Measurements from ENCODE around the gene GPR149. TPM values are rescaled to one million over a fixed set of nuclear protein-coding genes. Genes with fewer than 3 reads are reported as not detected.
"Not testable (repeated sequence)": the region's sequence is repeated elsewhere in the genome, so short reads cannot be mapped to it uniquely, and the experiment has no call there.

GPR149 gene, protein sequence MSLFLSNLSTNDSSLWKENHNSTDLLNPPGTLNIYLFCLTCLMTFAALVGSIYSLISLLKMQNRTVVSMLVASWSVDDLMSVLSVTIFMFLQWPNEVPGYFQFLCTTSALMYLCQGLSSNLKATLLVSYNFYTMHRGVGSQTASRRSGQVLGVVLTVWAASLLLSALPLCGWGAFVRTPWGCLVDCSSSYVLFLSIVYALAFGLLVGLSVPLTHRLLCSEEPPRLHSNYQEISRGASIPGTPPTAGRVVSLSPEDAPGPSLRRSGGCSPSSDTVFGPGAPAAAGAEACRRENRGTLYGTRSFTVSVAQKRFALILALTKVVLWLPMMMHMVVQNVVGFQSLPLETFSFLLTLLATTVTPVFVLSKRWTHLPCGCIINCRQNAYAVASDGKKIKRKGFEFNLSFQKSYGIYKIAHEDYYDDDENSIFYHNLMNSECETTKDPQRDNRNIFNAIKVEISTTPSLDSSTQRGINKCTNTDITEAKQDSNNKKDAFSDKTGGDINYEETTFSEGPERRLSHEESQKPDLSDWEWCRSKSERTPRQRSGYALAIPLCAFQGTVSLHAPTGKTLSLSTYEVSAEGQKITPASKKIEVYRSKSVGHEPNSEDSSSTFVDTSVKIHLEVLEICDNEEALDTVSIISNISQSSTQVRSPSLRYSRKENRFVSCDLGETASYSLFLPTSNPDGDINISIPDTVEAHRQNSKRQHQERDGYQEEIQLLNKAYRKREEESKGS
- total RNA-seq = not detected in 2 replicates
- not detected for polyA plus RNA-seq (2012)

DNA sequence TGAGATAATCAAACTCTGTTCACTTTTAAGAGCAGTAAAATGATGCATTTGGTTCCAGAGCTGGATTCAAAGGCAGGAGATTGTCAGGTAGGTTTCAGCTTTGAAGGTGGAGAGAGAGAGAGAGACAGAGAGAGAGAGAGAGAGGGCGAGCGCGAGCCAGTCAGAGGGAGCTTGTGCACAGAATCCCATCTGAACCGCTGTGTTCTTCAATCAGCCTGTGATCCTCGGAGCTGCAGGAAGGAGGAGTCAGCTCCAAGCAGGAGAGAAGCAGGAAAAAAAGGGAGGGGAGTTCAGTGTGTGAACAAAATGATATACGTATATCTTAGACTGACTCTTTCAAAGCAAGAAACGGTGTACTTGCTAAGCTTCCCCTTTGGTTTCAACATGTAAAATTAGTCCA, at the start of gene GPR149:
GPR149 (minus strand) TSS at position 177 of the 400 bp plus-strand sequence. CDS start 575 bp downstream, outside the sequence.
- no peak for DNase-seq (ENCODE audit: low read depth)

- no peak for DNase-seq (ENCODE audit: low read depth)
These were observed 43.8 kb upstream of the GPR149 start for GRCh38 chr3:154473769-154474168.

- DNase-seq (ENCODE audit: low read depth) = no peak
These were observed 39.6 kb upstream of the GPR149 start for GRCh38 chr3:154469585-154469984.

- DNase-seq (ENCODE audit: low read depth) = no peak
These were observed 34.6 kb upstream of the GPR149 start for GRCh38 chr3:154464440-154465190.

- no peak for DNase-seq (ENCODE audit: low read depth)
These were observed 28.6 kb upstream of the GPR149 start for GRCh38 chr3:154458560-154458959.

DNA sequence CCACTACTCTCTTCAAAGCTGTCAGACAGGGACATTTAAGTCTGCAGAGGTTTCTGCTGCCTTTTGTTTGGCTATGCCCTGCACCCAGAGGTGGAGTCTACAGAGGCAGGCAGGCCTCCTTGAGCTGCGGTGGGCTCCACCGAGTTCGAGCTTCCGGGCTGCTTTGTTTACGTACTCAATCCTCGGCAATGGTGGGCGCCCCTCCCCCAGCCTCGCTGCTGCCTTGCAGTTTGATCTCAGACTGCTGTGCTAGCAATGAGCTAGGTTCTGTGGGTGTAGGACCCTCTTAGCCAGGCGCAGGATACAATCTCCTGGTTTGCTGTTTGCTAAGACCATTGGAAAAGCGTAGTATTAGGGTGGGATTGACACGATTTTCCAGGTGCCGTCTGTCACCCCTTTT, 9.1 kb upstream of the GPR149 start:
- DNase-seq (ENCODE audit: low read depth) = not testable (repeated sequence)

- DNase-seq (ENCODE audit: low read depth) = no peak
These were observed 1.1 kb upstream of the GPR149 start for GRCh38 chr3:154431043-154431442.

DNA sequence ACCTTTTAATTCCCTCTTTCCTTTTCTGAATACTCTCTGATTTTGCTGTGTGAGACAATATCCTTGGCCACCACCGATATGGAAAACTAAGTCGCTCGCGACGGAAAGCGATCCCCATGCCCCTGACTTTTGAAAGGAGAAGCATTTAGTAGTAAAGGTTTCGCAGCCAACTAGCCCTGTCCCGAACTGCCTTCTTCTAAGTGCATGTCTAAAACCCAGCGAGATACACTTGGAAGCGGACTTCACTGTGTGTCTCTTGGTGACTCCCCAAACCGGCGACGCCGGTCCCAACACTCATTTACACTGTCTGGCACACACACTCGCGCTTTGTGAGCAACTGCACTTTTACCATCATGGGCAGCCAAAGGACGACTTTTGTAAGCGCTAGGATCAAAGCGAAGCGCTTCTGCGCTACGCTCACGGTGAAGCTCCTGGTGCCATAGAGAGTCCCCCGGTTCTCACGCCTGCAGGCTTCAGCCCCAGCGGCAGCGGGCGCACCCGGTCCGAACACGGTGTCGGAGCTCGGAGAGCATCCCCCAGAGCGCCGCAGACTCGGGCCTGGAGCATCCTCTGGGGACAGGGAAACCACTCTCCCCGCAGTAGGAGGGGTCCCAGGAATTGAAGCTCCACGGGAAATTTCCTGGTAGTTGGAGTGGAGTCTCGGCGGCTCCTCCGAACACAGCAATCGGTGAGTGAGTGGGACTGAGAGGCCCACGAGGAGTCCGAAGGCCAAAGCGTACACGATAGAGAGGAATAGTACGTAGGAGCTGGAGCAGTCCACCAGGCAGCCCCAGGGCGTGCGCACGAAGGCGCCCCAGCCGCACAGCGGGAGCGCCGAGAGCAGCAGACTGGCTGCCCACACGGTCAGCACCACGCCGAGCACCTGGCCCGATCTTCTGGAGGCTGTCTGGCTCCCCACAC, 1.4 kb downstream of the GPR149 start:
- DNase-seq (ENCODE audit: low read depth) = no peak

DNA sequence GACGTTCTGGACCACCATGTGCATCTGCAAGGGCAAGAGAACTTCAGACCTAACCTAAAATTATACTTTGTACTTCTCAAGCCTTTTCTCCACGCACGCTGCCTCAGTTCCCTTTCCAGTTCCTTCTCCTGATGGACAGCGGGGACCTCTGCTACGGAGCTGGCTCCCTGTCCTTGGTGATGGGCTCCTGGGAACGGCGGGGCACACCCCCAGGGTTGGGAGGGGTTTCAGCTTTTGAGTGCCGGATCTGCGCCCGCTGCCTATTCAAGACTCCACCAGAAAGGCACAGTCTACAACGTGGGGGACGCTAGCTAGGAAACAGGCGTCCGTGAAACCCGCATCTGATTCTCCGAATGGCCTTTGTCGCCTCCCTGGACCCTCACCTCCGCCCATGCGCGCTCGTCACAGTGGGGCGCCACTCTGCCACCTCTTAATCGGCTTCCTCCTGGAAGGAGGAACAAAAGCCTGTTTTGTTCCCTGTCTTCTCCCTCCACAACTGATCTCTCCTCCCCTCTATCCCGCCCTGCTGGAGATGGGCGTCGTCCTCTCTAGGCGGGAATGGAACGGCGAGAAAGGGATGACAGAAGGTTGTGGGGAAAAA, 2.2 kb downstream of the GPR149 start:
- DNase-seq (ENCODE audit: low read depth) = no peak

GRCh38 chr3:154422694-154423093, 7.3 kb downstream of the GPR149 start:
- DNase-seq (ENCODE audit: low read depth) = no peak

- peak; percentile 45 for DNase-seq (ENCODE audit: low read depth)
These were observed 8.9 kb downstream of the GPR149 start for GRCh38 chr3:154421083-154421482.

GRCh38 chr3:154398084-154398967, 31.7 kb downstream of the GPR149 start:
- DNase-seq (ENCODE audit: low read depth) = no peak

DNA sequence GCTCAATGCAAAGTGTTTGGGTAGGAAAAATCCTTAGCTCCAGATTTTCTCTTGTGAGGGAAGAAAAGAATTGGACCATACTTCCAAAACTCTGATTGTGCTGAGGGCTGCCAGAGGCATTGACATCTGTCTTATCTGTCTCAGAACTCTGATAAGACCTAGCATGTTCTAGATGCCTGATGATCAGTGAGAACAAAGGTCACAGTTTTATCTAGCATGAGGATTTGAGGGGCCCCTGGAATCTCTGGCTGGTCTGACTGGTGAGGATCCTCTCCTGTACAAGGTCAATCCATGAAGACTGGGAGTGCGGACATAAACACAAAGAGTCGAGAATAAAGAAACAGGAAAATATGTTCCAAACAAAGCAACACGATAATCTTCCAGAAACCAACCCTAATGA, 40.1 kb downstream of the GPR149 start:
- no peak for DNase-seq (ENCODE audit: low read depth)

GRCh38 chr3:154384479-154384878, 45.5 kb downstream of the GPR149 start:
- DNase-seq (ENCODE audit: low read depth) = no peak

DNA sequence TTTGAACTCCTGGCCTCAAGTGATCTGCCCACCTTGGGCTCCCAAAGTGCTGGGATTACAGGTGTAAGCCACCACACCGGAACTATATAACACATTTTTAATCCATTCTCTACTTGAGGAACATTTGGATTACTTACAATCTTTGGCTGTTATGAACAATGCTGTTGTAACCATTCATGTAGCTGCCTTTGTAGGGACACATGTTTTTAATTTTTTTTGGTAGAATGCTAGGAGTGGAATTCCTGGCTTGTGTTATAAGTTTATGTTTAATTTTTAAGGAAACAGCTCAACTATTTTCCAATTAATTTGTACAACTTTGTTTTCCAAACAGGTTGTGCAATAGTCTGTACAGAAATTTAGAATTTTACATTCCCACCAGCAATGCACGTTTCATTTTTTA, 51.7 kb downstream of the GPR149 start:
- DNase-seq (ENCODE audit: low read depth) = no peak

- DNase-seq (ENCODE audit: low read depth) = no peak
These were observed 62.8 kb downstream of the GPR149 start for GRCh38 chr3:154367221-154367620.

- DNase-seq (ENCODE audit: low read depth) = no peak
These were observed 65.1 kb downstream of the GPR149 start for GRCh38 chr3:154364849-154365248.

DNA sequence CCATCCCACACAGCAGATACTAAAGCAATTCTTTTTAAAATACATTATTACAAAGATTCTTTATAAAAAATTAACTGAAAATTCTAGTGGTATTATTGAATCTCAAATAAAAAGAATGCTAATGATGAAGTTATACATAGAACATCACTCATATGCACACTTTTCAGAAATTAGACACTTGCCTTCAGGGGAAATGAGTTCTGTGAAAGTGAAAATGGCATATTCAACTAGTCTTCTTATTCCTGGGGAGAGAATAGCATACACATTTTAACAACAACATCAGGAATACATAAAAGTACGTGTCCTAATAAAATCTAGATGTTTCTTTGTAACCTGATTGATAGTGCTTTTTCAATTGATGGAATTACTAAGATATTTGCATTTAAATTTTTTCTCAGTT, 68.9 kb downstream of the GPR149 start:
- no peak for DNase-seq (ENCODE audit: low read depth)

DNA sequence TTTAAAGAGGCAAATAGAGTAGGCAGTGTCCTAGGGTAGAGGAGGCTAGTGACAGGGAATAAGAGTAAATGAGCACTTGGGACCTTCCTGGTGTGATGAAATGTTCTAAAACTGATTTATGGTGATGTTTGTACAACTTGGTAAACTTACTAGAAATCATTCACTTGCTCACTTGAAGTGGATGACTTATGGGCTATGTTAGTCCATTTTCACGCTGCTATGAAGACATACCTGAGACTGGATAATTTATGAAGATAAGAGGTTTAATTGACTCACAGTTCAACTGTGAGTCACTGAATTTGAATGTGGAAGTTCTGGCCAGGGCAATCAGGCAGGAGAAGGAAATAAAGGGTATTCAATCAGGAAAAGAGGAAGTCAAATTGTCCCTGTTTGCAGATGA, 74.0 kb downstream of the GPR149 start:
- DNase-seq (ENCODE audit: low read depth) = no peak
